ENCODE data around the gene PPM1K. TPM values are rescaled to one million over a fixed set of nuclear protein-coding genes. Genes with fewer than 3 reads are reported as not detected.

PPM1K gene
- total RNA-seq, 1 donor from 2014 or later = 23.2 TPM

- Mint-ChIP-seq H3K27ac (no peak overlapping the region), H3K9me3 (peaks cover 4% of the 10 kb centered on the region), H3K4me1 (ENCODE audit: unreplicated experiment) (peaks cover 11% of the 10 kb centered on the region), H3K36me3 (peaks cover 20% of the 10 kb centered on the region), H3K4me3 (no peak overlapping the region), H3K27me3 (no peaks in the 10 kb centered on the region)
- no peak for TF ChIP-seq CTCF (conservative IDR thresholded peaks at IDR 0.05)
- no peak for DNase-seq (ENCODE audit: extremely low spot score, unreplicated experiment)
Measured at GRCh38 chr4:88275516-88275915, 8.8 kb downstream of the PPM1K start.

- Mint-ChIP-seq H3K36me3 (peaks cover 9% of the 10 kb centered on the region), H3K4me1 (ENCODE audit: unreplicated experiment) (no peaks in the 10 kb centered on the region), H3K9me3 (no peaks in the 10 kb centered on the region), H3K27me3 (no peaks in the 10 kb centered on the region), H3K27ac (no peak overlapping the region), H3K4me3 (no peak overlapping the region)
- no peak for TF ChIP-seq CTCF (conservative IDR thresholded peaks at IDR 0.05)
- DNase-seq (ENCODE audit: extremely low spot score, unreplicated experiment) = no peak
Measured at GRCh38 chr4:88268913-88269312, 15.4 kb downstream of the PPM1K start.

GRCh38 chr4:88264336-88264735, 20.0 kb downstream of the PPM1K start:
- Mint-ChIP-seq H3K4me1 (ENCODE audit: unreplicated experiment) (no peaks in the 10 kb centered on the region), H3K27ac (no peak overlapping the region), H3K27me3 (no peaks in the 10 kb centered on the region)

GRCh38 chr4:88257726-88258125, 26.6 kb downstream of the PPM1K start:
- no peak overlapping the region for H3K4me3 Mint-ChIP-seq
- no peaks in the 10 kb centered on the region for H3K27me3 Mint-ChIP-seq
- no peak for DNase-seq (ENCODE audit: extremely low spot score, unreplicated experiment)
- no peak overlapping the region for H3K27ac Mint-ChIP-seq
- H3K4me1 Mint-ChIP-seq (ENCODE audit: unreplicated experiment) = no peaks in the 10 kb centered on the region
- TF ChIP-seq CTCF (conservative IDR thresholded peaks at IDR 0.05) = no peak
- no peaks in the 10 kb centered on the region for H3K9me3 Mint-ChIP-seq
- peaks cover 13% of the 10 kb centered on the region for H3K36me3 Mint-ChIP-seq

More at GRCh38 chr4:88264336-88264735, 20.0 kb downstream of the PPM1K start:
- peaks cover 26% of the 10 kb centered on the region for H3K36me3 Mint-ChIP-seq
- no peak overlapping the region for H3K4me3 Mint-ChIP-seq
- H3K9me3 Mint-ChIP-seq = no peaks in the 10 kb centered on the region
- no peak for TF ChIP-seq CTCF (conservative IDR thresholded peaks at IDR 0.05)
- DNase-seq (ENCODE audit: extremely low spot score, unreplicated experiment) = no peak

- no peak overlapping the region for H3K27ac Mint-ChIP-seq
- no peaks in the 10 kb centered on the region for H3K4me1 Mint-ChIP-seq (ENCODE audit: unreplicated experiment)
- H3K4me3 Mint-ChIP-seq = no peak overlapping the region
- no peak for DNase-seq (ENCODE audit: extremely low spot score, unreplicated experiment)
- TF ChIP-seq CTCF (conservative IDR thresholded peaks at IDR 0.05) = no peak
- no peaks in the 10 kb centered on the region for H3K9me3 Mint-ChIP-seq
- H3K27me3 Mint-ChIP-seq = no peaks in the 10 kb centered on the region
- H3K36me3 Mint-ChIP-seq = no peaks in the 10 kb centered on the region
Measured at GRCh38 chr4:88255111-88255510, 29.2 kb downstream of the PPM1K start.

- Mint-ChIP-seq H3K36me3 (no peaks in the 10 kb centered on the region), H3K4me1 (ENCODE audit: unreplicated experiment) (no peaks in the 10 kb centered on the region), H3K4me3 (no peak overlapping the region), H3K27ac (no peak overlapping the region), H3K9me3 (no peaks in the 10 kb centered on the region), H3K27me3 (no peaks in the 10 kb centered on the region)
- DNase-seq (ENCODE audit: extremely low spot score, unreplicated experiment) = no peak
- no peak for TF ChIP-seq CTCF (conservative IDR thresholded peaks at IDR 0.05)
Measured at GRCh38 chr4:88251924-88252323, 32.4 kb downstream of the PPM1K start.

Measured in type B pancreatic cell (in vitro differentiated cells).